Measurements from ENCODE around the gene SIX2.

DNA sequence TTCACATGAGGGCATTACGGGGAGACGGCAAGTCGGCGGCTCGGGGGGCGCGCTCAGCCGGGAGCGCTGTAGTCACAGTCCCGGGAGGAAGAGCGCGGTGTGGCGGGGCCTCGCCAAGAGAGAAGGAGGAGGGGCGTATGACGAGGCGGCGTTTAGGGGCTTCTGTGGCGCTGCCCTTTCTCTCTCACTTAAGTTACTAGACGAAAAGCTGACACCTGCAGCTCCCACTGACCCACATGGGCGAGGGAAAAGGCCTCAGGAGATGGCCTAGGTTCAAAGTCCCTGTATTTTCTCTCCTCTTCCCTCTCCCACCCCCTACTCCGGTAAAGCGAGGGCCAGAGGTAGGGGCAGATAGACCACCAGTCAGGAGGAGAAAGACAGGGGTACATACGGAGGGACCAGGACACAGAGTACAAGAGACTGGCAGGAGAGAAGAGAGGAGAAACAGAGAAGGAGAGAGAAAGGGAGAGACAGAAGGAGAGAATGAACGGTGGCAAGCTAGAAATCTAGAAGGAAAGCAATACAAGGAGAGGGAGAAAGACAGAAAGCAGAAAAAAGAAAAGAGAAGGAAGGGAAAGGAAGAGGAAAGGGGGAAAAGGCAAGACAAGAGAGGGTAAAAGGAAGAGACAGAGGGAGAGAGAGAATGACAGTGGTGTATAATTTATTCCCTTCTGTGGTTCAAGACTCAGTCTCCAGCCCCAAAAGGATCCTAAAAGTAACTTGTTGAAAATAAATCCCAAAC, 3.8 kb downstream of the SIX2 start:
- TF ChIP-seq BHLHE40 (IDR thresholded peaks at IDR 0.05; ENCODE audit: borderline replicate concordance): no peak
- TF ChIP-seq FOXM1 (IDR thresholded peaks at IDR 0.05; ENCODE audit: borderline replicate concordance): no peak
- no peak for TF ChIP-seq ARNT (IDR thresholded peaks at IDR 0.05)

Measured in HEK293T (cell line).